ENCODE results near the gene CCDC71.

Gene CCDC71

GRCh38 chr3:49131040-49131439, 35.1 kb downstream of the CCDC71 start:
- no peaks in the 10 kb centered on the region for H3K36me3 Mint-ChIP-seq (ENCODE audit: low read depth)
- no peak overlapping the region for H3K4me3 Mint-ChIP-seq
- H3K4me1 Mint-ChIP-seq, result no peaks in the 10 kb centered on the region
- DNase-seq (no peak), ATAC-seq (no peak)
- peaks cover 16% of the 10 kb centered on the region for H3K27me3 Mint-ChIP-seq
- no peaks in the 10 kb centered on the region for H3K9me3 Mint-ChIP-seq
- no peak overlapping the region for H3K27ac Mint-ChIP-seq

GRCh38 chr3:49124991-49125670, 41.0 kb downstream of the CCDC71 start:
- Mint-ChIP-seq H3K4me1 (peaks cover 4% of the 10 kb centered on the region), H3K27me3 (no peaks in the 10 kb centered on the region), H3K27ac (no peak overlapping the region), H3K36me3 (ENCODE audit: low read depth) (no peaks in the 10 kb centered on the region), H3K4me3 (no peak overlapping the region), H3K9me3 (no peaks in the 10 kb centered on the region)
- DNase-seq (no peak), ATAC-seq (no peak)

- Mint-ChIP-seq H3K9me3 (no peaks in the 10 kb centered on the region), H3K4me3 (no peak overlapping the region), H3K27me3 (no peaks in the 10 kb centered on the region), H3K36me3 (ENCODE audit: low read depth) (no peaks in the 10 kb centered on the region), H3K4me1 (peaks cover 12% of the 10 kb centered on the region), H3K27ac (no peak overlapping the region)
- ATAC-seq (no peak), DNase-seq (no peak)
Observed at GRCh38 chr3:49124203-49124602, 41.9 kb downstream of the CCDC71 start.

- H3K9me3 Mint-ChIP-seq, result no peaks in the 10 kb centered on the region
- H3K4me1 Mint-ChIP-seq, result peaks cover 16% of the 10 kb centered on the region
- ATAC-seq (no peak), DNase-seq (no peak)
- H3K36me3 Mint-ChIP-seq (ENCODE audit: low read depth), result peaks cover under 1% of the 10 kb centered on the region
- H3K27ac Mint-ChIP-seq, result no peak overlapping the region
- H3K27me3 Mint-ChIP-seq, result no peaks in the 10 kb centered on the region
- H3K4me3 Mint-ChIP-seq, result no peak overlapping the region
Observed at GRCh38 chr3:49123687-49124086, 42.4 kb downstream of the CCDC71 start.

- Mint-ChIP-seq H3K27ac (no peak overlapping the region), H3K27me3 (no peaks in the 10 kb centered on the region), H3K4me1 (peaks cover 16% of the 10 kb centered on the region), H3K36me3 (ENCODE audit: low read depth) (peaks cover 4% of the 10 kb centered on the region), H3K9me3 (no peaks in the 10 kb centered on the region), H3K4me3 (no peak overlapping the region)
- no peak for ATAC-seq
- no peak for DNase-seq
Observed at GRCh38 chr3:49122886-49123545, 43.1 kb downstream of the CCDC71 start.

- peaks cover 16% of the 10 kb centered on the region for H3K4me1 Mint-ChIP-seq
- ATAC-seq, result no peak
- DNase-seq, result no peak
- H3K4me3 Mint-ChIP-seq, result no peak overlapping the region
- H3K27me3 Mint-ChIP-seq, result no peaks in the 10 kb centered on the region
- peaks cover 10% of the 10 kb centered on the region for H3K36me3 Mint-ChIP-seq (ENCODE audit: low read depth)
- H3K9me3 Mint-ChIP-seq, result no peaks in the 10 kb centered on the region
- H3K27ac Mint-ChIP-seq, result peak overlapping the region; percentile 88
Observed at GRCh38 chr3:49122451-49122850, 43.7 kb downstream of the CCDC71 start.

GRCh38 chr3:49122022-49122421, 44.1 kb downstream of the CCDC71 start:
- Mint-ChIP-seq H3K4me1 (peaks cover 16% of the 10 kb centered on the region), H3K27me3 (no peaks in the 10 kb centered on the region), H3K4me3 (no peak overlapping the region), H3K36me3 (ENCODE audit: low read depth) (peaks cover 12% of the 10 kb centered on the region), H3K9me3 (no peaks in the 10 kb centered on the region), H3K27ac (peak overlapping the region; percentile 88)
- no peak for DNase-seq
- no peak for ATAC-seq

- Mint-ChIP-seq H3K27me3 (no peaks in the 10 kb centered on the region), H3K27ac (peak overlapping the region; percentile 88), H3K36me3 (ENCODE audit: low read depth) (peaks cover 17% of the 10 kb centered on the region), H3K9me3 (no peaks in the 10 kb centered on the region), H3K4me1 (peaks cover 16% of the 10 kb centered on the region), H3K4me3 (peak overlapping the region; percentile 89)
- ATAC-seq, result no peak
- DNase-seq, result no peak
Observed at GRCh38 chr3:49121132-49121736, 44.9 kb downstream of the CCDC71 start.

GRCh38 chr3:49120438-49121131, 45.5 kb downstream of the CCDC71 start, which contains the start of gene USP19:
Gene USP19 (minus strand): TSS chr3:49120823. CDS start chr3:49119145, 1,678 bp downstream.
- DNase-seq, result peak; percentile 96
- no peaks in the 10 kb centered on the region for H3K27me3 Mint-ChIP-seq
- peak; percentile 95 for ATAC-seq
- H3K9me3 Mint-ChIP-seq, result no peaks in the 10 kb centered on the region
- peaks cover 16% of the 10 kb centered on the region for H3K4me1 Mint-ChIP-seq
- peak within 1 kb of the TSS; percentile 89 for H3K4me3 Mint-ChIP-seq
- H3K27ac Mint-ChIP-seq, result peak within 1 kb of the TSS; percentile 88
- H3K36me3 Mint-ChIP-seq (ENCODE audit: low read depth), result peaks cover 21% of the 10 kb centered on the region

- no peaks in the 10 kb centered on the region for H3K9me3 Mint-ChIP-seq
- ATAC-seq (no peak), DNase-seq (no peak)
- peak overlapping the region; percentile 88 for H3K27ac Mint-ChIP-seq
- peaks cover 27% of the 10 kb centered on the region for H3K36me3 Mint-ChIP-seq (ENCODE audit: low read depth)
- H3K4me3 Mint-ChIP-seq, result peak overlapping the region; percentile 89
- H3K4me1 Mint-ChIP-seq, result peaks cover 16% of the 10 kb centered on the region
- H3K27me3 Mint-ChIP-seq, result no peaks in the 10 kb centered on the region
Observed at GRCh38 chr3:49120096-49120437, 46.1 kb downstream of the CCDC71 start.

GRCh38 chr3:49119439-49119838, 46.7 kb downstream of the CCDC71 start:
- Mint-ChIP-seq H3K27me3 (no peaks in the 10 kb centered on the region), H3K9me3 (no peaks in the 10 kb centered on the region), H3K36me3 (ENCODE audit: low read depth) (peaks cover 28% of the 10 kb centered on the region), H3K4me3 (peak overlapping the region; percentile 89), H3K4me1 (peaks cover 16% of the 10 kb centered on the region), H3K27ac (peak overlapping the region; percentile 88)
- ATAC-seq, result no peak
- no peak for DNase-seq

- DNase-seq (no peak), ATAC-seq (no peak)
- H3K27me3 Mint-ChIP-seq, result no peaks in the 10 kb centered on the region
- peak overlapping the region; percentile 56 for H3K27ac Mint-ChIP-seq
- peaks cover 29% of the 10 kb centered on the region for H3K36me3 Mint-ChIP-seq (ENCODE audit: low read depth)
- peaks cover 16% of the 10 kb centered on the region for H3K4me1 Mint-ChIP-seq
- H3K9me3 Mint-ChIP-seq, result no peaks in the 10 kb centered on the region
- H3K4me3 Mint-ChIP-seq, result peak overlapping the region; percentile 89
Observed at GRCh38 chr3:49119036-49119435, 47.1 kb downstream of the CCDC71 start.
